KBM-7 (cell line): ENCODE data around the gene EZR.

Experiments
- DNase-seq: peaks from one replicate; pipeline ENCODE4 v3.0.0-alpha.2; 2015
- in situ Hi-C: fragments of 300-500 bp; cut with MboI; formaldehyde crosslinking; loops from 2 replicates; pipeline ENCODE4 v1.14.3; 2020; ENCODE audit warnings: low sequenced_read_pairs, low pct_unique_long_range_greater_than_20kb, mixed read lengths

EZR gene

DNA sequence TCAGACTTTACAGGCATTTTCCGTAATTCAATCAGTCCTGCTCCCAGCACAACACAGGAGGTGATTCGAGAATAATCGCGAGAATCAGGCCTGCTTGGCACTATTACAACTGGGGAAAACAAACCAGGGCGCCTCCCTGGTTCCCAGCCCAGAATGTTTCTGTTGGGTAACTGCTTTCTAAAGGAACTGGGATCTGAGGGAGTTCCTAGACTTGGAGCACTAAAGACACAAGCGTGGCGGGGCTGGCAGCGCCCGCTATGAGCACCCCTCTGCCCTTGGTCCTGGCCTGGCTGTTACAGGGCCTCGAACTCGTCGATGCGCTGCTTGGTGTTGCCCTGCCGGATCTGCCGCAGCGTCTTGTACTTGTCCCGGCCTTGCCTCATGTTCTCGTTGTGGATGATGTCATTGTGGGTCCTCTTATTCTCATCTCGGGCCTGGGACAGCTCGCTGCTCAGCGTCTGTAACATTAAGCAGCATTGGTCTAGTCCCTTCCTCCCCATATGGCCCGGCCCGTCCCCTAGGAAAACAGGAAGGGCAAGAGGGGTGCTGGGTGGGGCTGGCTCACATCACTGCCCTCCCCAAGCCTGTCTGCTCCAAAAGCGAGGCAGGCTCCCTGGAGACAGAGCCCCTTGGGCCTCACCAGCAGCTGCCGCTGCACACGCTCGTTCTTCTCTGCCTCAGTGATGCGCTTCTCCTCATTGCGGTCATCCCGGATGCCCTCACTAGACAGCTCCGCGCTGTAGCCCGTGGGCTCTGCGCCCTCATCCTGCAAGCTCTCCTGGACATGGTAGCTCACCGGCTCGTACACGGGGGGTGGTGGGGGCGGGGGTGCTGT lies 52.3 kb downstream of the EZR start:
- in situ Hi-C loops = no loop called here
- DNase-seq = no peak

- in situ Hi-C loops = no loop called here
- DNase-seq = no peak
Measured at GRCh38 chr6:158765499-158766068, 53.6 kb downstream of the EZR start.

GRCh38 chr6:158764926-158765325 lies 54.2 kb downstream of the EZR start:
- in situ Hi-C loops = no loop called here

GRCh38 chr6:158764183-158764849 lies 54.9 kb downstream of the EZR start:
- no peak for DNase-seq
- in situ Hi-C loops = no loop called here

More at GRCh38 chr6:158764926-158765325, 54.2 kb downstream of the EZR start:
- no peak for DNase-seq

DNA sequence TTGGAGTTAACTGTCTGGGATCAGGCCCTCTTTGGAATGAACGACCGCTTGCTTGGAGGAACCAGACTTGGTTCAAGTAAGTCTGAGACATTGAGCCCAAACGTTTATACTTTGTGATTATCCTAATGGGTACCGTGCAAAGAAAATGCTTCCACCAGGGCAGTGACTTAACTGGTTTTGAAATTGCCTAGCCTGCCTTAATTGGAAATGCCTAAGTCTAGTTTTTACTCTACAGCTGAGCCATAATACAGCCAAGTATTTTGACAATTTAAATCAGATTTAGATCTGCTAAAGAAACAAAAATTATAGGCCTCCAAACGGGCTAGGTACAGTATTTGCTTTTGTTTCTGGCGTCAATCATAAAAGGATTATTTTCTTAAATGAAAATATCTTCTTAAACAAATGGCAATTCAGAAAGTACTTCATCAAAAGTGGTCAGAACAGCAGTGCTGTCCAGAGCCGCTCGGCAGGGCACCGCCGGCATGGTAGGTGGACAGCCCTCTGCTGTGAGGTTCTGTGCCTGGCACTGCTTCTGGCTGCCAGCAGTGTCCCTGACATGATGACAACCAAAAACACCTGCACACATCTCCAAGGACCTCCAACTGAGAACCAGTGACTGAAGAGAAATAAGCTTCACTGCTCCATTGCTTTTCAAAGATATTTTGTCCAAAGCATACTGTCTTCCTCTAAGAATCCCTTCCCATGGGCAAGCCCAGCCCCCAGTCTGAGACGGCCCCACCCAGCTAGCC lies 55.6 kb downstream of the EZR start:
- DNase-seq = no peak
- in situ Hi-C loops = no loop called here

- in situ Hi-C loops = no loop called here
- DNase-seq = peak; percentile 13
Measured at GRCh38 chr6:158762787-158763433, 56.3 kb downstream of the EZR start.

DNA sequence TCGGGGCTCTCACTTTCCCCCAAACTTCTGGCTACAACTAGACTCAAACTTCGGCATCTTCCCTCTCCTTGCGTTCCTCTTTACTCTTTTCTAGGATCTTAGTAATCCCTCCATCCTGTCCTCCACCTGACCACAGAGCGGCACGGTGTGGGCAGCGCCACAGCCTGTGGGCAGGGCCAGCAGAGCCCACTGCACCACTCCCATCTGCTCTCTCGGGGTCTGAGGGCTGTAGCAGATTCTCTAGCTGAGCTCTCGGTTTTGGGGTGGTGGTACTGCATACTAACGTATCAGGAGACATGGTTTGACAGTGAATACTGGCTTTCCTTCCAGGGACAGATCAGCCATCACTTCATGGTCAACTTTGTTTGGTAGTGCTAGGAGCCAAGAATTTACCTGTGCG lies 57.4 kb downstream of the EZR start:
- DNase-seq = no peak
- in situ Hi-C loops = no loop called here

DNA sequence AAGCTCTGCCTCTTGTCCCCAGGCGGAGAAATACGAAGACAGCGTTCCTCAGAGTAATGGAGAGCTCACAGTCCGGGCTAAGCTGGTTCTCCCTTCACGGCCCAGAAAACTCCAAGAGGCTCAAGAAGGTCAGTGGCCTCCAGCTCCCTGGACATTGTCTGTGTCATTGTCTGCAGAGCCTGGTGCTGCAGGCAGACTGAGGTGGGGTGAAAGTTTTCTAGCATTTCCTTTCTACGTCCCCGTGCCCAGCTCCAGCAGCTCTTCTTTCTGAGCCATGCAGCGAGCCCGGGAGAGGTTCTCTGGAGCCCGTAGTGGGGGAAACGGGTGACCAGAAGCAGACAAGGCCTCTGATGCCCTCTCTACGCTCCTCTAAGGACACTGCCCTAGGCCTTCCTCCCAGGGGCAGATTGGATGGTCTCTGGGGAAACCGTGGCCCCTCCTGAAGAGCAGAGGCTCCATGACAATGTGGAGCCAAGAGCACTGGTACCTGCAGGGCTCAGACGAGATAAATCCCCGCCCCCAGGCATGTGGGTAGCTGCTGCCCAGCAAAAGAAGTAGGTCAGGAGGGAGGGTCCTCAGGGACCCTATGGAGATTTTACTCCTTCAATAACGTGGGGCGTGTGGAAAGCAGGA lies 58.4 kb downstream of the EZR start:
- in situ Hi-C loops = no loop called here
- no peak for DNase-seq

GRCh38 chr6:158759966-158760617 lies 59.1 kb downstream of the EZR start:
- in situ Hi-C loops = no loop called here

GRCh38 chr6:158758941-158759479 lies 60.2 kb downstream of the EZR start:
- in situ Hi-C loops = no loop called here
- no peak for DNase-seq

More at GRCh38 chr6:158759966-158760617, 59.1 kb downstream of the EZR start:
- DNase-seq = no peak

- no peak for DNase-seq
- in situ Hi-C loops = no loop called here
Measured at GRCh38 chr6:158758451-158758860, 60.7 kb downstream of the EZR start.

- in situ Hi-C loops = no loop called here
- DNase-seq = no peak
Measured at GRCh38 chr6:158757753-158758090, 61.4 kb downstream of the EZR start.

DNA sequence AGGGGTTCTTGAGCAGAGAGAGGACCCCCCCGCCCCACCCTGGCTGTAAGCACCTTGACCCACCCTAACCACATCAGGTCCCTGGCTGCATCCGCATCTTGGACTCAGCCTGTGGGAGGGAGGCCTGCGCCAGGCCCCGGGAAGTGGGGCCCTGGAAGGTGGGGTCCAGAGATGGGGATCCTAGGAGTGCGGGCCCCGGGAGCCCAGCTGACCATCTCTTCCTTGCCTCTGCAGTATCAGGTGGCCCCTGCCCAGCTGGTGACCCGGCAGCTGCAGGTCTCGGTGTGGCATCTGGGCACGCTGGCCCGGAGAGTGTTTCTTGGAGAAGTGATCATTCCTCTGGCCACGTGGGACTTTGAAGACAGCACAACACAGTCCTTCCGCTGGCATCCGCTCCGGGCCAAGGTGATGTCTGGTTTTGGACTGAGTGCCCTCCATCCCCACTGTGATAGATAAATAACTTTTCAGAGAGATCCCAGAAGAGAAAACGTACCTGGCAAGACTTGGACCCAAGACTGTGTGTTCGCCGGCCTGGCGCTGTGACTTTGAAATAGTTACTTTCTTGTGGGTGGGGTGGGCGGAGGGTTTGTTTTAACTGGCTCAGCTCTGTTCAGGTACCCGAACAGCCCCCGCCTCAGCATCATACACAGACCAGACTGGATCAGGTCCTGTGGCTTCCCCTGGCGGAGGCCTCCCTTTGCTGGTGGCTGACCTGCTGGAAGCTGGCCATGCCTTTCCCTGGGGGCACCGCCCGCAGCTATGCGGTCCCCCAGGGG lies 62.0 kb downstream of the EZR start:
- in situ Hi-C loops = no loop called here
- no peak for DNase-seq

GRCh38 chr6:158756126-158756525 lies 63.0 kb downstream of the EZR start:
- in situ Hi-C loops = no loop called here
- no peak for DNase-seq

DNA sequence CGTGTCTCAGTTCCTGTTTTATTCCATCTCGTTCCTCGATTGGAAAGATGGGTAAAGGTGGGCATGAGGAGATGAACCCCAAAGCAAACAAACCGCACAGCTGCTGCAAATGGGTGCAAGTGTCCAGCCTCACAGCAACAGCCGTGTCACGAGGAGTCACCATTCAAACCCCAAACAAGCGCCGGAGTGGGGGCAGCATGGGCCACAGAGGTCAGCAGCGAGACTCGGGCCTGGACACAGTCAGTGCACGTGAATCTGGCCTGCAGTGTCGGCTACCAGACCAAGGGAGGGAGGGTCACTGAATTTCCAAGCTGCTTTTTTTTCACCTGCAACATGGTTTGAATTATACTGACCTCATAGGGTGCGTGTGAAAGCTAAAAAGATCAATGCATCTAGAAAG lies 63.5 kb downstream of the EZR start:
- DNase-seq = no peak
- in situ Hi-C loops = no loop called here

GRCh38 chr6:158754738-158755137 lies 64.4 kb downstream of the EZR start:
- in situ Hi-C loops = no loop called here
- no peak for DNase-seq

DNA sequence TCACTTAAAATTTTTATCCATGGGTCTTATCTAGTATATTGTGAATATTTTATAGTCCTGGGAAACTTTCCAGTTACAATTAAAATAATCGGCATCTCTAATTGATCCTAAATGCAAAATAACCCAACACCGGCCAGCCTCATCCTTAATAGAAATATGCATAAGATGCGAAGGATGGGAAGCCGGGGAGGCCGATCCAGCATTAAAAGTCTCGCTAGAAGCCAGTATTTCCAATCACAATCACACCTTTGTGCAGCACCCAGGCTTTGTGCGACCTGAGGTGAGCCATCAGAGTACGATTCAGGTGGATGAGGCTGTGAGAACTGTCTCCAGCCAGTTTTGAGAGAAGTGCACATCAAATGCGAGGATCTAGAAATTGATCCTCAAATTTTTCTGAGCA lies 65.4 kb downstream of the EZR start:
- no peak for DNase-seq
- in situ Hi-C loops = no loop called here
